Osteocyte (in vitro differentiated cells): ENCODE results near the gene RPL23. TPM values are rescaled to one million over a fixed set of nuclear protein-coding genes. Genes with fewer than 3 reads are reported as not detected.
A peak's percentile ranks its signal among the peaks of the same experiment; 100 is the strongest.

Experiments used
- DNase-seq: peaks from one replicate; pipeline ENCODE4 v3.0.0; 2021; ENCODE audit warnings: mixed read lengths; ENCODE audit not compliant: unreplicated experiment; ENCODE audit errors: extremely low spot score
- H3K27ac Mint-ChIP-seq: one replicate; pipeline ENCODE4 v1.8.0; 2021; ENCODE audit warnings: mild to moderate bottlenecking, mixed read lengths; ENCODE audit not compliant: unreplicated experiment
- H3K27me3 Mint-ChIP-seq: one replicate; pipeline ENCODE4 v1.8.0; 2021; ENCODE audit warnings: mixed read lengths; ENCODE audit not compliant: unreplicated experiment
- H3K36me3 Mint-ChIP-seq: one replicate; pipeline ENCODE4 v1.8.0; 2021; ENCODE audit warnings: mixed read lengths; ENCODE audit not compliant: unreplicated experiment
- H3K4me1 Mint-ChIP-seq: one replicate; pipeline ENCODE4 v1.8.0; 2021; ENCODE audit warnings: mixed read lengths; ENCODE audit not compliant: unreplicated experiment
- H3K4me3 Mint-ChIP-seq: one replicate; pipeline ENCODE4 v1.8.0; 2021; ENCODE audit warnings: mild to moderate bottlenecking, moderate library complexity, mixed read lengths; ENCODE audit not compliant: unreplicated experiment
- H3K9me3 Mint-ChIP-seq: one replicate; pipeline ENCODE4 v1.8.0; 2021; ENCODE audit warnings: mixed read lengths; ENCODE audit not compliant: unreplicated experiment
- total RNA-seq: library from RNA; stranded (reverse); gene quantifications from 2 replicates; pipeline ENCODE4 v1.2.1, GENCODE V29; 2021
- TF ChIP-seq, protein P1 (sequence below): fragments of 200-600 bp; sonication (generic); IDR thresholded peaks from 2 replicates; pipeline ENCODE4 v1.5.0; 2021; ENCODE audit warnings: antibody characterized with exemption, mild to moderate bottlenecking, moderate library complexity

RPL23 gene
- total RNA-seq, 1 donor from 2014 or later, result 1,310 TPM

DNA sequence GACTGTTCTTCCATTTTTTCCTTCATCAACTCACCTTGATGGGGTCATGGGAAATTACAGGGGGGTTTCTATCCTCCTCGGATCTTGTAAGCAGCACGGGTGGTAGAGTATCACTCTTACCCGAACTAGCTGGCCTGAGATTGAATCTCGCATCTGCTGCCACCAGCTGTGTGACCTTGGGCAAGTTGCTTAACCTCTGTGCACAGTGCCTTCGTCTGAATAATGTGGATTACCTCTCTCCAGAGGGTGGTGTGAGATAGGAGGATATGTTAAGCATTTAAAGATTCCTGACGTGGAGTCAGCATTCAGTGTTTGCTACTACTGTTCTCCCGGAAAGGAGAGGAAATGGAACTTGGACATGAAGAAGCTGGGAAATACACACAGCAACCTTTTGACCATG is 40.8 kb upstream of the RPL23 start:
- Mint-ChIP-seq H3K27ac (peak overlapping the region; percentile 80), H3K4me3 (no peak overlapping the region), H3K27me3 (no peaks in the 10 kb centered on the region), H3K36me3 (peaks cover 27% of the 10 kb centered on the region), H3K9me3 (no peaks in the 10 kb centered on the region), H3K4me1 (peaks cover 77% of the 10 kb centered on the region)
- no peak for DNase-seq
- TF ChIP-seq, protein P1, sequence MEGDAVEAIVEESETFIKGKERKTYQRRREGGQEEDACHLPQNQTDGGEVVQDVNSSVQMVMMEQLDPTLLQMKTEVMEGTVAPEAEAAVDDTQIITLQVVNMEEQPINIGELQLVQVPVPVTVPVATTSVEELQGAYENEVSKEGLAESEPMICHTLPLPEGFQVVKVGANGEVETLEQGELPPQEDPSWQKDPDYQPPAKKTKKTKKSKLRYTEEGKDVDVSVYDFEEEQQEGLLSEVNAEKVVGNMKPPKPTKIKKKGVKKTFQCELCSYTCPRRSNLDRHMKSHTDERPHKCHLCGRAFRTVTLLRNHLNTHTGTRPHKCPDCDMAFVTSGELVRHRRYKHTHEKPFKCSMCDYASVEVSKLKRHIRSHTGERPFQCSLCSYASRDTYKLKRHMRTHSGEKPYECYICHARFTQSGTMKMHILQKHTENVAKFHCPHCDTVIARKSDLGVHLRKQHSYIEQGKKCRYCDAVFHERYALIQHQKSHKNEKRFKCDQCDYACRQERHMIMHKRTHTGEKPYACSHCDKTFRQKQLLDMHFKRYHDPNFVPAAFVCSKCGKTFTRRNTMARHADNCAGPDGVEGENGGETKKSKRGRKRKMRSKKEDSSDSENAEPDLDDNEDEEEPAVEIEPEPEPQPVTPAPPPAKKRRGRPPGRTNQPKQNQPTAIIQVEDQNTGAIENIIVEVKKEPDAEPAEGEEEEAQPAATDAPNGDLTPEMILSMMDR, result no peak

DNA sequence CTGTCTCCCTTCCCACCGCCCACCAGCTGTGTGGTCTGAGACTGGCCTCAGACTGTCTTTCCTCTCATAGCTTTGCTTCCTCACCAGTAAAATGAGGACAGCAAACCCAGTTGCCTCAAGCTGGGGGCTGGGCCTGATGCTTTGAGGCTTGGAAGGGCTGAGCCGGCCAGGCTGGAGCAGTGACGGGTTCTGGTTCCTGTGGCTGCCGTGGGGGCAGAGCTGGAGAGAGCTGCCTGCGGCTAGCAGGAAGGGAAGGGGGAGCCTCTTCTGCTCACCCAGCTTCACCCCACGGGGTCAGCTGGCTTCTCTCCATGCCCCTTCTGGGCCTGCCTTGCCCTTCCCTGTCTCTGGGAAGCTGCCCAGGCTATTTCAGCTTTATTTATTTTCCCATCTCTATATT is 40.1 kb upstream of the RPL23 start:
- no peaks in the 10 kb centered on the region for H3K27me3 Mint-ChIP-seq
- no peaks in the 10 kb centered on the region for H3K9me3 Mint-ChIP-seq
- DNase-seq, result no peak
- H3K4me3 Mint-ChIP-seq, result no peak overlapping the region
- H3K27ac Mint-ChIP-seq, result peak overlapping the region; percentile 80
- H3K4me1 Mint-ChIP-seq, result peaks cover 75% of the 10 kb centered on the region
- TF ChIP-seq, protein P1, result no peak
- peaks cover 27% of the 10 kb centered on the region for H3K36me3 Mint-ChIP-seq

DNA sequence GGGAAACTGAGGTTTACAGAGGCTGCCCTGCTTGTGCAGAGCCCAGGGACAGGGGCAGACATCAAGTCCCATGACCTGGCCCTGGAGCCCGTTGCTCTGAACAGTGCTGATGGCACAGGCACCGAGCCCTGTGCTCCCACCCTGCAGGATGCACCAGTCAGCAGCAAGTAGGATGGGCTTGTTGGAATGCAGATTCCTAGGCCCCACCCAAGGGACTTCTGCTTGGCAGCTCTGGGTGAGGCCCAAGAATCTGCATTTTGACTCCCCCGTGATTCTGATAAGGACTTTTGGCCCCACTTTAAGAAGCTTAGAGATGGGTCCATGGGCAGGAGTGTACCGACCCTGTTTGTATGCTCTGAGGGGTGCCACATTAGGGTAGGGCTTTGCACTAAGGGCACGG is 39.6 kb upstream of the RPL23 start:
- no peak for DNase-seq
- H3K4me3 Mint-ChIP-seq, result no peak overlapping the region
- peak overlapping the region; percentile 80 for H3K27ac Mint-ChIP-seq
- TF ChIP-seq, protein P1, result no peak
- H3K27me3 Mint-ChIP-seq, result no peaks in the 10 kb centered on the region
- no peaks in the 10 kb centered on the region for H3K9me3 Mint-ChIP-seq
- peaks cover 24% of the 10 kb centered on the region for H3K36me3 Mint-ChIP-seq
- H3K4me1 Mint-ChIP-seq, result peaks cover 72% of the 10 kb centered on the region

DNA sequence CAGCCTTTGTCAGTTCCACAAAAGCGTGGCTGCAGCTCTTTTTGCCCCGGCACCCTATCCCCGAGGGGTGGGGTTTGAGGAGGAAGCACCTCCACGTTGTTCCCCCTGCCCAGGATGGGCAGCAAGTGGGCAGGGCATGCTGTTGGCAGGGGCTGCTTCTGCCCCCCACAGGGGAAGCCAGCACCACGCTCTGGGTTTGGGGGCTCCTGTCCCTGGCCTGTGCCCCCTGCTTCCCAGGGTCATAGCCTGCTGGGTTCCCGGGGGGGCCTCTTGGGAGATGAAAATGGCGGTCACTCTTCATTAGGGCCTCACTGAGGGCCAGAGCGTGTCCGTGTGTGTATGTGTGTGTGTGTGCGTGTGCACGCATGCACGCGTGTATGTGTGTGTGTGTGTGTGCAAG is 39.1 kb upstream of the RPL23 start:
- Mint-ChIP-seq H3K9me3 (no peaks in the 10 kb centered on the region), H3K4me3 (no peak overlapping the region), H3K27me3 (no peaks in the 10 kb centered on the region), H3K27ac (no peak overlapping the region), H3K4me1 (peaks cover 68% of the 10 kb centered on the region), H3K36me3 (peaks cover 22% of the 10 kb centered on the region)
- TF ChIP-seq, protein P1, result no peak
- no peak for DNase-seq

DNA sequence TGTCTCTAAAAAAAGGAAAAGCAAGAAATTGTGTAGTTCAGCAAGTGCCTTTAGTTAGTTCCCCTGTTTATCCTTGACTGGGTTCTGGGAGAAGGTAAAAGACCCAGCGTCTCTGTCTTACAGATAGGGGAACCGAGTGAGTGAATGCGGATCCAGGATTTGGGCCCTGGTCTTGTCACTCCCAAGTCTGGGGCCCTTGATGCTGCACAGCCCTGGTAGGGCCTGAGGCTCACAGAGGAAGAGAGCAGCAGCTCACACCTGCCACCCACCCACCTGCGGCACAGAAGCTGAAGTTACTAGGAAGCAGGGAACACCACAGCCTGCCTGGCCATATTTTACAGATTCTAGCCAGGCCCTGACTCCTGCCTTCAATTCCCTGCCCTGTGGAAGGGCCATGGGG is 38.6 kb upstream of the RPL23 start:
- no peak for DNase-seq
- H3K27ac Mint-ChIP-seq, result peak overlapping the region; percentile 62

More for the DNA sequence above, 38.6 kb upstream of the RPL23 start:
- TF ChIP-seq, protein P1, result no peak
- Mint-ChIP-seq H3K4me3 (no peak overlapping the region), H3K36me3 (peaks cover 21% of the 10 kb centered on the region), H3K4me1 (peaks cover 64% of the 10 kb centered on the region), H3K27me3 (no peaks in the 10 kb centered on the region), H3K9me3 (no peaks in the 10 kb centered on the region)
